Measurements from ENCODE around the gene HDAC1. TPM values are rescaled to one million over a fixed set of nuclear protein-coding genes. Genes with fewer than 3 reads are reported as not detected.

Gene HDAC1
- total and polyA plus RNA-seq, 2 of the 8 experiments (the other 6 are each of a cell fraction or from before 2014, with no cell fraction given): 111 to 125 TPM

- Histone ChIP-seq H3K23me2 (ENCODE audit: low read depth, low read length) (peaks cover 3% of the 10 kb centered on the region), H3K4me2 (ENCODE audit: insufficient read depth in 1 of 2, low read depth in 2 of 2, low read length in 2 of 2) (no peak overlapping the region), H4K5ac (ENCODE audit: insufficient read length, low read depth, low read length) (no peak overlapping the region), H3K9me3 (ENCODE audit: insufficient read depth in 2 of 2, low read depth in 1 of 2, low read length in 1 of 2) (no peaks in the 10 kb centered on the region), H3K4ac (replicated peaks; ENCODE audit: insufficient read length, low read depth, low read length) (no peak overlapping the region), H3K27ac (ENCODE audit: low read depth, low read length) (no peak overlapping the region), H2BK20ac (ENCODE audit: low read length) (no peak overlapping the region), H3K23ac (ENCODE audit: insufficient read length) (no peak overlapping the region), H2BK5ac (ENCODE audit: low read depth, low read length) (no peak overlapping the region), H4K91ac (replicated peaks; ENCODE audit: insufficient read length, low read length) (no peak overlapping the region), H4K20me1 (replicated peaks in 1 of 2; ENCODE audit: control insufficient read depth in 1 of 2, insufficient read depth in 2 of 2, low read length in 2 of 2) (no peaks in the 10 kb centered on the region), H4K8ac (ENCODE audit: extremely low read depth, insufficient read depth, low read length) (no peak overlapping the region), H3K79me1 (ENCODE audit: low read depth, low read length) (peaks cover 3% of the 10 kb centered on the region; the same call in 1 of the 2 replicates), H3K18ac (ENCODE audit: extremely low read depth, low read length) (no peak overlapping the region), H2BK12ac (ENCODE audit: low read depth, low read length) (no peak overlapping the region), H2BK120ac (replicated peaks; ENCODE audit: low read depth, low read length) (no peak overlapping the region), H3K79me2 (ENCODE audit: control insufficient read depth in 1 of 2, insufficient read depth in 2 of 2, low read length in 2 of 2) (peaks cover 0 to 19% of the 10 kb centered on the region in 2 experiments; a peak in 3 of 4 replicates), H3K9ac (replicated peaks in 1 of 4; ENCODE audit: extremely low read depth in 1 of 4, low read depth in 3 of 4, low read length in 3 of 4) (no peak overlapping the region), H3K36me3 (ENCODE audit: control insufficient read depth in 2 of 4, insufficient read depth in 4 of 4, low read length in 3 of 4) (peaks cover 0 to 4% (median 0%) of the 10 kb centered on the region in 4 experiments; a peak in 1 of 8 replicates), H2AK5ac (ENCODE audit: low read depth, low read length) (no peak overlapping the region), H3K4me1 (replicated peaks in 1 of 4; ENCODE audit: control insufficient read depth in 3 of 4, insufficient read depth in 4 of 4, low read length in 3 of 4) (peaks cover 0 to 5% (median 2%) of the 10 kb centered on the region in 4 experiments; a peak in 5 of 7 replicates), H2AFZ (ENCODE audit: low read length) (no peak overlapping the region), H3K56ac (replicated peaks; ENCODE audit: insufficient read length, low read depth, low read length) (no peak overlapping the region), H3K14ac (ENCODE audit: insufficient read length) (no peak overlapping the region), H2BK15ac (ENCODE audit: low read length) (no peak overlapping the region), H3K27me3 (replicated peaks in 1 of 4; ENCODE audit: control insufficient read depth in 3 of 4, extremely low read depth in 1 of 4, insufficient read depth in 3 of 4, low read length in 3 of 4) (no peaks in the 10 kb centered on the region), H3K4me3 (ENCODE audit: extremely low read depth in 1 of 4, insufficient read depth in 2 of 4, low read depth in 3 of 4, low read length in 4 of 4) (no peak overlapping the region)
- no peak for TF ChIP-seq RAD21 (IDR thresholded peaks at IDR 0.05 in 1 of 2, conservative IDR thresholded peaks at IDR 0.05 in 1 of 2; ENCODE audit: low read depth in 2 of 2, low read length in 2 of 2)
- TF ChIP-seq E2F6 (IDR thresholded peaks at IDR 0.05): no peak
- FAIRE-seq (no peak), DNase-seq (ENCODE audit: low read depth in 1 of 2, low spot score in 2 of 2) (no peak)
- 96% methylated on average over 7 of the region's 7 CpGs; no CpG with 5 or more reads in 1 of the 2 experiments for WGBS, 2 experiments (ENCODE audit: extremely low coverage in 1 of 2, insufficient coverage in 1 of 2, insufficient read length in 1 of 2, insufficient replicate concordance in 2 of 2, low coverage in 1 of 2, low lambda C conversion rate in 2 of 2, missing lambda C conversion rate in 1 of 2)
- POLR2A ChIA-PET (ENCODE audit: partially characterized antibody): interaction anchor here (1.1 to 3.2 kb wide), 3 partner anchors 10 to 48 kb away, joined by 3 to 16 read pairs (median 3); no protein-coding TSS in a partner anchor
- CTCF ChIA-PET (ENCODE audit: partially characterized antibody): interaction anchor here (0.8 to 6.0 kb wide), 3 partner anchors 41 to 74 kb away, joined by 3 to 34 read pairs (median 5); partner anchors contain the start of genes FAM167B and LCK
These were observed 2.6 kb upstream of the HDAC1 start for GRCh38 chr1:32289256-32289655.
